Right lobe of liver (tissue), 6 donors: ENCODE measurements around the gene WFIKKN1. TPM values are rescaled to one million over a fixed set of nuclear protein-coding genes. Genes with fewer than 3 reads are reported as not detected.

Experiments
- ATAC-seq, 4 donors: fragments of 200-7000 bp; cut with Tn5 transposase; one replicate each; pipeline ENCODE4 v1.9.1; 2020; ENCODE audit warnings: mild to moderate bottlenecking in 4 of 4, moderate library complexity in 4 of 4
- DNase-seq, 3 donors: peaks; one replicate each; pipeline ENCODE4 v3.0.0-alpha.2; 2020
- H3K27ac ChIP-seq, 3 donors: fragments of 200-600 bp; one replicate each; pipeline ENCODE4 v1.8.0; 2022
- H3K27me3 ChIP-seq, 2 donors: fragments of 200-600 bp; one replicate each; pipeline ENCODE4 v1.8.0; 2022
- H3K36me3 ChIP-seq, 4 donors: fragments of 200-600 bp; sonication (generic) in 1 of 4; one replicate each; pipeline versions ENCODE4 v1.5.1 to v1.8.0; 2017 to 2022; ENCODE audit warnings: control low read depth in 1 of 4
- H3K4me1 ChIP-seq, 4 donors: fragments of 200-600 bp; sonication (generic) in 1 of 4; one replicate each; pipeline versions ENCODE4 v1.5.1 to v1.8.0; 2017 to 2022; ENCODE audit warnings: control low read depth in 1 of 4
- H3K4me3 ChIP-seq, 3 donors: fragments of 200-600 bp; one replicate each; pipeline ENCODE4 v1.8.0; 2022
- H3K9me3 ChIP-seq, 4 donors: fragments of 200-600 bp; sonication (generic) in 1 of 4; one replicate each; pipeline versions ENCODE4 v1.5.1 to v1.8.0; 2017 to 2022; ENCODE audit warnings: control low read depth in 1 of 4
- POLR2A ChIP-seq: fragments of 450-650 bp; IDR thresholded peaks from one replicate; pipeline ENCODE4 v1.6.1; 2017; ENCODE audit warnings: antibody characterized with exemption, mild to moderate bottlenecking
- whole genome bisulfite sequencing: methylation state at CpG from one replicate; pipeline ENCODE4 v1.1.6; 2018; ENCODE audit warnings: low coverage, low lambda C conversion rate; ENCODE audit not compliant: insufficient coverage; ENCODE audit errors: missing lambda C conversion rate; 5-methylcytosine and 5-hydroxymethylcytosine counted together
- intact Hi-C, 2 donors: fragments of 100-400 bp; cut with DNase I; formaldehyde crosslinking; loops; one replicate each; pipeline versions ENCODE4 v1.11.2 to v1.14.1; 2022
- total RNA-seq, 6 experiments: library from RNA; depleted of rRNA in 2 of 6; stranded (reverse); fragments of >200 nt in 2 of 6; fragmentation: NEBNext Ultra II Directional in 3 of 6; extraction: Animal tissue kit (Norgen Biotek cat#: 25700) in 3 of 6; gene quantifications; one replicate each; pipeline versions ENCODE4 v1.1.0 to v1.2.4, GENCODE V29; 2016 to 2023
- TF ChIP-seq, protein P1 (sequence below), 4 donors: fragments of 200-600 bp in 3 of 4; fragments of 450-650 bp in 1 of 4; IDR thresholded peaks; one replicate each; pipeline versions ENCODE4 v1.5.1 to v1.8.0; 2016 to 2022; ENCODE audit warnings: antibody characterized with exemption in 4 of 4, mild to moderate bottlenecking in 2 of 4
- donor health status: DM: no; HTN: yes; CAD: no.
- donor health status: DM: no; HTN: no; CAD: no.
- donor health status: DM: no; HTN: no; CAD: no.
- donor health status: DM: no; HTN: yes; CAD: no.
- donor health status: DM: no; HTN: yes; CAD: no.

Gene WFIKKN1
- total RNA-seq, 6 experiments from 2014 or later = 0.43 to 0.70 (median 0.56) TPM

DNA sequence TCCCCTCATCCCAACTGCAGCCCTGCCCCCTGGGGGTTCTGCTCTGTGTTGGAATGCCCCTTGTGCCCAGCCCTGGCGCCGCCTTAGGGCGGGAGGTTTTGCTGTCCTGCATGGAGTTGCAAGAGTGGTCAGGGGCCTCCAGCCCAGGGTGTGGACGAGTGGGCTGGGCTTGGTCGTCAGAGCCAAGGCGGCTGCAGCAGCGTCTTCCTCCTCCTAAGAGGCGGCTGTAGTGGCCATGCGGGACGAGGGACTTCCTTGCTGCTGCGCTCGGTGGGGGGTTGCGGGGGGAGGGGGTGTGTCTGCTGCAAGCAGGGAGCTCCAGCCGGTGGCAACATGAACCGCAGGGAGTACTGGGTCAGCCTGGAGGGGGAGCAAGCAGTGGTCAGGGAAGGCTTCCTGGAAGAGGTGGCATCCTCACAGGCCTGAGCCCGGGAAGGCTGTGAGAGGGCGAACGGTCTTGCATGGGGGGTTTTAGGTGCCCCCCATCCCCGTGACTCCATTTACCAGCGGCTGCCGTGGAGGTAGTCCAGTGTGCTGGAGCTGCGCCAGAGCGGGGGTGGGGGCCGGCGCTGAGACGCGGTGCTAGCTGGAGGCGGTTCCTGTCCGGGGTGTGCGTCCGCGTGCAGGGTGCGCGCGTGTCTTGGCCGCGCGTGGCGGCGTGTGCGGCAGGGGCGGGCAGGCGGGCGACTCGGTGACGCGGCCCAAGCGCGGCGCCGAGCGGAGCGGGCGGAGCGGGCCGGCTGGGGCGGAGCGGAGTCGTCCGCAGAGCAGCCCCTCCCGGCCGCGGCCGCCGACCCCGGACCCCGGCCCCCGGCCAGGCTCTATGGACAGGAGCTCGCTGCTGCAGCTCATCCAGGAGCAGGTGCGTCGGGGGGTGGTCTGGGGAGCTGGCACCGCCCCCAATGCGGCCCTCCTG, 44.4 kb downstream of the WFIKKN1 start, which contains the start of gene RHBDL1:
TSS of gene RHBDL1 (plus strand) at position 704 of the 916 bp plus-strand sequence. CDS start at position 824, 120 bp downstream.
- ATAC-seq = no peak
- TF ChIP-seq POLR2A = no peak
- TF ChIP-seq, protein P1, sequence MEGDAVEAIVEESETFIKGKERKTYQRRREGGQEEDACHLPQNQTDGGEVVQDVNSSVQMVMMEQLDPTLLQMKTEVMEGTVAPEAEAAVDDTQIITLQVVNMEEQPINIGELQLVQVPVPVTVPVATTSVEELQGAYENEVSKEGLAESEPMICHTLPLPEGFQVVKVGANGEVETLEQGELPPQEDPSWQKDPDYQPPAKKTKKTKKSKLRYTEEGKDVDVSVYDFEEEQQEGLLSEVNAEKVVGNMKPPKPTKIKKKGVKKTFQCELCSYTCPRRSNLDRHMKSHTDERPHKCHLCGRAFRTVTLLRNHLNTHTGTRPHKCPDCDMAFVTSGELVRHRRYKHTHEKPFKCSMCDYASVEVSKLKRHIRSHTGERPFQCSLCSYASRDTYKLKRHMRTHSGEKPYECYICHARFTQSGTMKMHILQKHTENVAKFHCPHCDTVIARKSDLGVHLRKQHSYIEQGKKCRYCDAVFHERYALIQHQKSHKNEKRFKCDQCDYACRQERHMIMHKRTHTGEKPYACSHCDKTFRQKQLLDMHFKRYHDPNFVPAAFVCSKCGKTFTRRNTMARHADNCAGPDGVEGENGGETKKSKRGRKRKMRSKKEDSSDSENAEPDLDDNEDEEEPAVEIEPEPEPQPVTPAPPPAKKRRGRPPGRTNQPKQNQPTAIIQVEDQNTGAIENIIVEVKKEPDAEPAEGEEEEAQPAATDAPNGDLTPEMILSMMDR (IDR thresholded peaks at IDR 0.05) = no peak
- DNase-seq = no peak
- Histone ChIP-seq H3K27me3 (no peaks in the 10 kb centered on the region), H3K9me3 (no peaks in the 10 kb centered on the region), H3K27ac (no peak within 1 kb of the TSS), H3K4me3 (peak within 1 kb of the TSS in 2 of 3 donors; percentile 18 to 38), H3K4me1 (peaks cover 0 to 5% (median 0%) of the 10 kb centered on the region in 4 donors), H3K36me3 (peaks cover 0 to 35% (median 13%) of the 10 kb centered on the region in 4 donors)
- 8% methylated on average over 2 of the region's 73 CpGs for WGBS
- intact Hi-C loops = no loop called here

DNA sequence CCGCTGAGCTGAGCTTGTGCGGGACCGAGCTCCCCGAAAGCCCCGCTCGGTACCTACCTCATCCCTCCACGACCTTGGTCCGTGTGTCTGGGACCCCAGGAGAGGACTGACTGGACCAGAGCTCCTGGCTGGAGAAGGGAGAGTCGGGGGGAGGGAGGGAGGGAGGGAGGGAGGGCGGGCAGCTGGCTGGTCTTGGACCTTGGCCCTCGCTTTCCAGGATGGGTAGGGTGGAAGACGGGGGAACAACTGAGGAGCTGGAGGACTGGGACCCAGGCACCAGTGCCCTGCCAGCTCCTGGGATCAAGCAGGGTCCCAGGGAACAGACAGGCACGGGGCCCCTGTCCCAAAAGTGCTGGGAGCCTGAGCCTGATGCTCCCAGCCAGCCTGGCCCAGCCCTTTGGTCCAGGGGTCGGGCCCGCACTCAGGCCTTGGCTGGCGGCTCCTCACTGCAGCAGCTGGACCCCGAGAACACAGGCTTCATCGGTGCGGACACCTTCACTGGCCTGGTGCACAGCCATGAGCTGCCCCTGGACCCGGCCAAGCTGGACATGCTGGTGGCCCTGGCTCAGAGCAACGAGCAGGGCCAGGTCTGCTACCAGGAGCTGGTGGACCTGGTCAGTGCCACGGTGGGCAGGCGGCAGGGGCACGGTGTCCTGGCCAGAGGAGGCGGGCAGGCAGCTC, 45.2 kb downstream of the WFIKKN1 start:
- peak overlapping the region in 2 of 3 donors; percentile 18 to 38 for H3K4me3 ChIP-seq

DNA sequence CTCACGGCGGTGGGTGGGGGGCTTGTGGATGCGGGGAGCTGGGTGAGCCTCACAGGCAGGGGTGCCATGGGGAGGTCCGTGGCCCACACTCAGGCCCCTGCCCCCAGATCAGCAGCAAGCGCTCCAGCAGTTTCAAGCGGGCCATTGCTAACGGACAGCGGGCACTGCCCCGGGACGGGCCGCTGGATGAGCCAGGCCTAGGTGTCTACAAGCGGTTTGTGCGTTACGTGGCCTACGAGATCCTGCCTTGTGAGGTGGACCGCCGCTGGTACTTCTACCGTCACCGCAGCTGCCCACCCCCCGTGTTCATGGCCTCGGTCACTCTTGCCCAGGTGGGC, 45.7 kb downstream of the WFIKKN1 start:
- intact Hi-C loops = no loop called here
- Histone ChIP-seq H3K27ac (no peak overlapping the region), H3K4me3 (no peak overlapping the region), H3K36me3 (peaks cover 0 to 22% (median 8%) of the 10 kb centered on the region in 4 donors), H3K4me1 (peaks cover 0 to 13% (median 5%) of the 10 kb centered on the region in 4 donors), H3K27me3 (no peaks in the 10 kb centered on the region), H3K9me3 (no peaks in the 10 kb centered on the region)
- WGBS = no CpG with 5 or more reads among the region's 21 CpGs
- ATAC-seq (no peak), DNase-seq (no peak)
- TF ChIP-seq, protein P1 (IDR thresholded peaks at IDR 0.05) = no peak
- TF ChIP-seq POLR2A = no peak

More for the DNA sequence above, 45.2 kb downstream of the WFIKKN1 start:
- Histone ChIP-seq H3K27ac (no peak overlapping the region), H3K4me1 (peaks cover 0 to 8% (median under 1%) of the 10 kb centered on the region in 4 donors), H3K27me3 (no peaks in the 10 kb centered on the region), H3K36me3 (peaks cover 0 to 27% (median 10%) of the 10 kb centered on the region in 4 donors), H3K9me3 (no peaks in the 10 kb centered on the region)
- no peak for ATAC-seq
- TF ChIP-seq, protein P1 (IDR thresholded peaks at IDR 0.05) = no peak
- no peak for TF ChIP-seq POLR2A
- DNase-seq = no peak
- WGBS = 10% methylated on average over 2 of the region's 25 CpGs
- intact Hi-C loops = no loop called here

DNA sequence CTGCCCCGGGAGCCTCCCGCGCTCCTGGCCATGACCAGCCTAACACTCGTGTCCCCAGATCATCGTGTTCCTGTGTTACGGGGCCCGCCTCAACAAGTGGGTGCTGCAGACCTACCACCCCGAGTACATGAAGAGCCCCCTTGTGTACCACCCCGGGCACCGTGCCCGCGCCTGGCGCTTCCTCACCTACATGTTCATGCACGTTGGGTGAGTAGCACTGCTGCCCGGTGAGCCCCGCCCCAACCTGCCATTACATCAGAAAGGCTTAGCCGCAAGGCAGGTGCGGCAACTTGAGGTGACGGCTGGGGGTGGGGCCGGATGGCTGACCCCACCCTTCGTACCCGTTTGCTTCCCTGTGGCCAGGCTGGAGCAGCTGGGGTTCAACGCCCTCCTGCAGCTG, 46.1 kb downstream of the WFIKKN1 start:
- WGBS = no CpG with 5 or more reads among the region's 23 CpGs
- no peaks in the 10 kb centered on the region for H3K27me3 ChIP-seq
- intact Hi-C loops = no loop called here
- no peak overlapping the region for H3K27ac ChIP-seq
- H3K9me3 ChIP-seq = no peaks in the 10 kb centered on the region
- TF ChIP-seq, protein P1 (IDR thresholded peaks at IDR 0.05) = no peak
- no peak for TF ChIP-seq POLR2A
- peaks cover 0 to 21% (median 8%) of the 10 kb centered on the region in 4 donors for H3K36me3 ChIP-seq
- ATAC-seq (no peak), DNase-seq (no peak)
- no peak overlapping the region for H3K4me3 ChIP-seq
- peaks cover 0 to 17% (median 7%) of the 10 kb centered on the region in 4 donors for H3K4me1 ChIP-seq
